Small intestine (tissue), 7 donors: ENCODE measurements around the gene CMTM7. TPM values are rescaled to one million over a fixed set of nuclear protein-coding genes. Genes with fewer than 3 reads are reported as not detected.
"Not testable (repeated sequence)": the region's sequence is repeated elsewhere in the genome, so short reads cannot be mapped to it uniquely, and the experiment has no call there.

Experiments
- DNase-seq, 2 donors: peaks; one replicate each; pipeline versions ENCODE4 v3.0.0 to v3.0.0-alpha.2; 2013
- FAIRE-seq: peaks from 2 replicates; lab custom pipeline; 2012; peaks lifted over from hg19 to GRCh38; lab: Jason Lieb, UNC
- H3K27ac ChIP-seq, 3 donors: one replicate each; pipeline ENCODE4 v1.5.1; 2013; ENCODE audit warnings: low read length in 2 of 3, mild to moderate bottlenecking in 2 of 3, control low read depth in 1 of 3, inconsistent platforms in 1 of 3, low read depth in 1 of 3, moderate library complexity in 1 of 3
- H3K27me3 ChIP-seq, 3 donors: one replicate each; pipeline ENCODE4 v1.6.1; 2013; ENCODE audit warnings: low read length in 3 of 3, inconsistent platforms in 1 of 3; ENCODE audit not compliant: control insufficient read depth in 3 of 3, insufficient read depth in 3 of 3
- H3K36me3 ChIP-seq, 3 donors: one replicate each; pipeline ENCODE4 v1.6.1; 2013; ENCODE audit warnings: low read length in 3 of 3, inconsistent platforms in 1 of 3, low read depth in 1 of 3, mild to moderate bottlenecking in 1 of 3, moderate library complexity in 1 of 3; ENCODE audit not compliant: control insufficient read depth in 3 of 3, insufficient read depth in 2 of 3
- H3K4me1 ChIP-seq, 3 donors: one replicate each; pipeline ENCODE4 v1.6.1; 2013; ENCODE audit warnings: low read length in 2 of 3, inconsistent platforms in 1 of 3, low read depth in 1 of 3, mild to moderate bottlenecking in 1 of 3, moderate library complexity in 1 of 3; ENCODE audit not compliant: control insufficient read depth in 3 of 3, insufficient read depth in 2 of 3
- H3K4me3 ChIP-seq, 3 donors: one replicate each; pipeline ENCODE4 v1.5.1; 2013; ENCODE audit warnings: low read length in 3 of 3, control low read depth in 1 of 3, inconsistent platforms in 1 of 3, low read depth in 1 of 3, mild to moderate bottlenecking in 1 of 3, moderate library complexity in 1 of 3
- H3K9me3 ChIP-seq, 2 donors: one replicate each; pipeline ENCODE4 v1.6.1; 2013; ENCODE audit warnings: low read depth in 1 of 2, low read length in 1 of 2; ENCODE audit not compliant: control insufficient read depth in 2 of 2, insufficient read depth in 1 of 2
- WGBS, 3 donors: extraction: QIAGEN DNeasy Blood & Tissue Kit; methylation state at CpG; one replicate each; pipeline ENCODE4 v1.1.7; 2013; 5-methylcytosine and 5-hydroxymethylcytosine counted together
- polyA plus RNA-seq, 4 donors: library from polyadenylated mRNA; stranded (reverse) in 3 of 4; unstranded in 1 of 4; fragments of 200-250 nt in 3 of 4; fragments of 120-200 nt in 1 of 4; gene quantifications; one replicate each; pipeline versions ENCODE4 v1.2.1 to v1.2.3, GENCODE V29; 2013
- donor health status: healthy with polysubstance abuse.
- donor health status: control.
- donor health status: control.
- donor health status: Bipolar disorder and iron deficiency.
- donor health status: healthy.

Gene CMTM7
- polyA plus RNA-seq, 4 donors, result 2.0 to 8.2 (median 4.5) TPM

DNA sequence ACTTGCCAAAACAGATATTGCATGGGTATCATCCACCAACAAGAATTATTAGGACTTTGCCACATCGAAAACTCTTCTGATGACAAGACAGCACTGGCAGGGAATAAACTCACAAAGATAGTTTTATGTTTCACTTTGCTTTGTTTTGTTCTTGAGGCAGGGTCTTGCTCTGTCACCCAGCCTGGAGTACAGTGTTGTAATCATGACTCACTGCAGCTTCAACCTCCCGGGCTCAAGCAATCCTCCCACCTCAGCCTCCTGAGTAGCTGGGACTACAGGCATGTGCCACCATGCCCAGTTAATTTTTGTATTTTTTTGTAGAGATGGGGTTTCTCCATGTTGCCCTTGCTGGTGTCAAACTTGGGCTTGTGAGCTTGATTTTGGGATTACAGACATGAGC, 2.1 kb upstream of the CMTM7 start:
- H3K9me3 ChIP-seq, H3K36me3 ChIP-seq, H3K27me3 ChIP-seq, DNase-seq, FAIRE-seq, H3K4me3 ChIP-seq, H3K4me1 ChIP-seq, H3K27ac ChIP-seq: not testable (repeated sequence)
- WGBS, 3 donors, result 86 to 96% (median 95%) methylated on average over 2 of the region's 2 CpGs

DNA sequence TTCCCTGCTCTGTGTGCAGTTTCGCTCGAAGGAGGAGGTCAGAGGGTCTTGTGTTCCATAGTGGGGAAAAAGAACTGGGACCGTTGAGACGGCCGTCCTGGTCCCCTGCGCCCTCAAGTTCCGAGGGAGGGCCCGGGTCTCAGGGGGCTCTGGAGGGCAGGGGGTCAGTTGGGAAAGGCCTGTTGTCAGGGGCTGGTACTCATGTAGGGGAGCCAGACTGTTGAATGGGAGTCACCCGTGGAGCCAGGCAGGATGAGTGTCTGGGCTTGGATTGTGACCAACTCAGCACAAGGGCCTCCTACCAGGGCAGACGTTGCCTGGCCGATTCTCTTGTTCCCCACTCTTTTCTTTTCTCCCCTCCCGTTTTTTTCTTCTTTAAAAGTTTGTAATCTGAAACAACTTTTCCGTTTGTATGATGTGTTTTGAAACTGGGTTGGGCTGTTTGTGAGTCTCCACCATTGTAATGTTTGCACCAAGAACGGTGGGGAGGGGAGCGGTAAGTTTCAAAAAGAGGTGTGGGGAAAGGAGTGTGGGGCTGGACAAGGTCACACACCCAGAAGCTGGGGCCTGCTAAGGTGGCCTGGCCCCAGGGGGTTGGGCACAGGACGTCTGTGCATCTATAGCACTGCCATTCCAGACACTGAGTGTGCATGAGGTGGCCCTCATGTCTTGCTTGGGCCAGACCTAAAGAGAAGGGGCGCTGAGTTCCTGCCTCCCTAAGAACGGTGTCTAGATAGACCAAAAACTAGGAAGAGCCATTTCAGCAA, 1.1 kb downstream of the CMTM7 start:
- H3K36me3 ChIP-seq, result no peaks in the 10 kb centered on the region
- peak overlapping the region; percentile 2 to 88 (median 77) for H3K27ac ChIP-seq
- WGBS, 3 donors, result 30 to 55% (median 42%) methylated on average over 18 of the region's 18 CpGs
- H3K9me3 ChIP-seq, result no peaks in the 10 kb centered on the region
- peak overlapping the region; percentile 47 to 78 (median 75) for H3K4me3 ChIP-seq
- no peaks in the 10 kb centered on the region for H3K27me3 ChIP-seq
- peaks cover 0 to 6% (median 0%) of the 10 kb centered on the region in 3 donors for H3K4me1 ChIP-seq
- no peak for FAIRE-seq
- no peak for DNase-seq

DNA sequence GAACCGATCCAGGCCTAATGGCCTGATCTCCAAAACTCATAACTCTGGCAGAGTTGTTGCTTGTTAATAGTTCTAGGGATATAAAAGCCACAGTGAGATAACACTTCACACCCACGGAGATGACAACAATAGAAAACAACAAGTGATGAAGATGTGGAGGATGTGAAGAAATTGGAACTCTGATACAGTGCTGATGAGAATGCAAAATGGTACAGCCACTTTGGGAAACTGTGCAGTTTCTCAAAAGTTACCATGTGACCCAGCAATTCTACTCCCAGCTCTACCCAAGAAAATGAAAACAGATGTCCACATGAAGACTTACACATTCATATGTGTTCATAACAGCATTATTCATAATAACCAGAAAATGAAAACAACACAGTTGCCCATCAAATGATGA, 3.8 kb downstream of the CMTM7 start:
- WGBS, 3 donors, result 6 to 29% (median 21%) methylated on average over 2 of the region's 2 CpGs
- Histone ChIP-seq H3K36me3 (no peaks in the 10 kb centered on the region), H3K4me1 (peaks cover 0 to 6% (median 0%) of the 10 kb centered on the region in 3 donors), H3K27ac (no peak overlapping the region), H3K9me3 (no peaks in the 10 kb centered on the region), H3K27me3 (no peaks in the 10 kb centered on the region), H3K4me3 (no peak overlapping the region)
- DNase-seq (no peak), FAIRE-seq (no peak)

DNA sequence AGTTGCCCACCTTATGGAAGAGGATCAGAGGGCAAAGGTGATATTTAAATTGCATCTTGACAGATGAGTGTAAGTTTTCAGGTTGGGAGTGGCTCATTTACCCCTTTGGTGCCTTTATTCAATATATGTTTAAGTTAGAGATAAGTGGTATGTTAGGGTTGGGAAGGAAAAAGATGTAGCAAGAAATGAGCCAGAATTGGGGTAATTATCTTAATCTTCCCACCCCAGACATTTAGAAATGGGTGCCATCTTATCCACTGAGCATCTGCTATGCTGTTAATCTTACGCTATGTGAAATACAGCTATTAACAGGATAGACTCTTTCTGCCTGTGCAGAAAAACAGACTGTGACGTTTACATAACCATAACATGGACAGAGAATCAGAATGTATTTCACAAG, 6.3 kb downstream of the CMTM7 start:
- no peaks in the 10 kb centered on the region for H3K9me3 ChIP-seq
- H3K27me3 ChIP-seq, result no peaks in the 10 kb centered on the region
- no peak overlapping the region for H3K4me3 ChIP-seq
- H3K4me1 ChIP-seq, result peaks cover 0 to 15% (median 3%) of the 10 kb centered on the region in 3 donors
- 54 to 61% (median 54%) methylated on average over 2 of the region's 2 CpGs for WGBS, 3 donors
- DNase-seq (no peak), FAIRE-seq (no peak)
- H3K36me3 ChIP-seq, result no peaks in the 10 kb centered on the region
- H3K27ac ChIP-seq, result no peak overlapping the region

DNA sequence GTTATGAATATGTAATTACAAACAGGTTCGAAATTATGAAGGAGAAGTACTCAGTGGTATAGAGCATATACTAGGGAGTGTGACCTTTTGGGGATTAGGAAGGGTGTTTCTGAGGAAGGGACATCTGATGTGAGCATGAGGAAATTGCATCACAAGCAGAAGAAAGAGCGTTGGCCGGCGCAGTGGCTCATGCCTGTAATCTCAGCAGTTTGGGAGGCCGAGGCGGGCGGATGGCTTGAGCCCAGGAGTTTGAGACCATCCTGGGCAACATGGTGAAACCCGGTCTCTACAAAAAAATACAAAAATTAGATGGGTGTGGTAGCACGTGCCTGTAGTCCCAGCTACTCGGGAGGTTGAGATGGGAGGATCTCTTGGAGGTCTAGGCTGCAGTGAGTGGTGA, 6.9 kb downstream of the CMTM7 start:
- Histone ChIP-seq H3K36me3 (no peaks in the 10 kb centered on the region), H3K27me3 (no peaks in the 10 kb centered on the region), H3K4me3 (no peak overlapping the region), H3K4me1 (peaks cover 0 to 15% (median 3%) of the 10 kb centered on the region in 3 donors), H3K27ac (no peak overlapping the region), H3K9me3 (no peaks in the 10 kb centered on the region)
- FAIRE-seq (no peak), DNase-seq (no peak)
- 66 to 81% (median 81%) methylated on average over 10 of the region's 10 CpGs for WGBS, 3 donors

DNA sequence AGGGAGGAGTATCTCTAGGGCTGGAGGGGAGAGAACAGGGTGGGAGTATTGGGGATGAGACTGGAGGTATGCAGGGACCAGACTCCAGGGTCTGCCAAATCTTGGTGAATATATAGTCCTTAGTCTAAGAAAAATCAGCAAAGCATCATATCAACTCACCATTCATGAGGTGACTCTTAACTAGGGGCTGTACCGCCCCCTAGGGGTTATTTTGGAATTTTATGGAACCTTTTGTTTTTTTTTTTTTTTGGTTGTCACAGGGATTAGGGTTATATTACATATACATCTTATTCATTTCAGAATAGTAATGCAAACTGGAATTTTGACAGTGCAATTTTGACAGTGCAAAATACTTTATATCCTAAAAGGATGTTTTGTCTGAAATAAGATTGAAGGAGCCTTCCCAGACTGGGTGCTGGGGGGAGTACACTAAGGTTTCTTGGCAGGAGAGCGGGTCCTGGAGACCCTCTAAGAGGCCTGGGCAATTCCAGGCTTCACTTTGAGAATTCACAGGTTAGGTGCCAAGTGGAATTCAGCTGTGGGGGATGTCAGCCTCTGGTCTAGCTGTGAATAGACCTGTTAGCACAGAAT, 7.5 kb downstream of the CMTM7 start:
- Histone ChIP-seq H3K27me3 (no peaks in the 10 kb centered on the region), H3K27ac (no peak overlapping the region), H3K4me1 (peaks cover 0 to 15% (median 3%) of the 10 kb centered on the region in 3 donors), H3K9me3 (no peaks in the 10 kb centered on the region), H3K36me3 (no peaks in the 10 kb centered on the region), H3K4me3 (no peak overlapping the region)
- no peak for FAIRE-seq
- peak; percentile 59 to 63 for DNase-seq
- WGBS, 3 donors, result 48 to 60% (median 50%) methylated on average over 2 of the region's 2 CpGs

DNA sequence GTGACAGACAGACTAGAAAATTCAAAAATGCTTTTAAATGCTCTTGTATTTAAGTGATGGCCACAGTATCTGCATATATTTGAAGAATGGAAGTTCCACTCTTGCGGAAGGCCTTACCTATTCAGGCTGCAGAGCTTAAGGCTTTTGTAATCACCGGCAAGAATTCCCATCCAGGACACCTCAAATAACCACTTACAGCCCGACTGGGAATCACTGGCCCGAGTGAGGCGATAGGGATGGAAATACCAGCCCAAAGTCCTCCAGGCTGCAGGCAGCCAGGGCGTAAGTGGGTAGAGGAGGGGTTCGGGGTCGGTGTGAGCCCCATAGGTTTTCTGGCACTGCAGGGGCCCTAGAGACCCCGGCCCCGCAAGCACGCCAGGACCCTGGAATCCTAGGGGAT, 9.5 kb downstream of the CMTM7 start:
- H3K27me3 ChIP-seq, result no peaks in the 10 kb centered on the region
- no peak for FAIRE-seq
- H3K27ac ChIP-seq, result peak overlapping the region; percentile 52 to 90 (median 82)

DNA sequence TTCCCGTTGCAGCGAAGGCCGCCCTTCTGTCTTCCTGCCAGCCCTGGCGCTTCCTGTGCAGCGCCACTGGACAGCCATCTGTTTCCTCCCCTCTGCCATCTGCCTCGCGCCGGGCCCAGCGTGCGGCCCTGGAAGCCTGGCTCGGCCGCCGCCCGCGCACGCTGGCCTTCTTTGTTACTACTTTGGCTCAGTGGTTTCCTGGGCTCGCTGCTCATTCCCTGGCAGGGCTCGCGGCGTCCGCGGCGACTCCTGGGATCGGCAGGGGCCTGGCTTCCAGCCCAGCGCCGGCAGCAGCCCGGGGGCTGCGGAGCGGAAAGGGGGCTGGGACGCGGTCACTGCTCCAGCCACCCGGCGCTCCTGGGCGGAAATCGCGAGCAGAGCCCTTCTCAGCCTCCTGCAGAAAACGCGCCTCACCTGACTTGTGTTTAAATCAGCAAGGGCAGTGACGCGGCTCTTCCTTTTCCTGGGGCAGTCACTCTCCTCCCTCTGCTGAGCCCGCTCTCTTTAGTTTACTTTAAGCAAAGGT, 10.0 kb downstream of the CMTM7 start:
- Histone ChIP-seq H3K4me1 (peaks cover 0 to 15% (median 8%) of the 10 kb centered on the region in 3 donors), H3K27ac (peak overlapping the region; percentile 52 to 90 (median 82)), H3K9me3 (no peaks in the 10 kb centered on the region), H3K36me3 (no peaks in the 10 kb centered on the region), H3K4me3 (peak overlapping the region; percentile 31 to 43 (median 38)), H3K27me3 (no peaks in the 10 kb centered on the region)
- DNase-seq, result peak; percentile 73 to 78
- FAIRE-seq, result no peak
- 1 to 4% (median 4%) methylated on average over 38 to 41 of the region's 41 CpGs for WGBS, 3 donors

More for the DNA sequence above, 9.5 kb downstream of the CMTM7 start:
- Histone ChIP-seq H3K9me3 (no peaks in the 10 kb centered on the region), H3K4me1 (peaks cover 0 to 15% (median 8%) of the 10 kb centered on the region in 3 donors), H3K36me3 (no peaks in the 10 kb centered on the region), H3K4me3 (peak overlapping the region; percentile 31 to 43 (median 38))
- DNase-seq, result no peak
- WGBS, 3 donors, result 16 to 22% (median 18%) methylated on average over 10 to 11 of the region's 11 CpGs
